DOHH2 (cell line): Measurements from ENCODE around the gene NSD2.

Experiments
- H3F3A ChIP-seq: fragments of 200-600 bp; sonication (generic), shearing (Covaris generic); 2 replicates; pipeline ENCODE4 v1.6.0; 2016; ENCODE audit warnings: antibody characterized with exemption, mild to moderate bottlenecking; ENCODE audit not compliant: control insufficient read depth, insufficient read depth
- H3K27ac ChIP-seq: fragments of 200-600 bp; sonication (generic); 2 replicates; pipeline ENCODE4 v1.5.1; 2014; ENCODE audit warnings: low read depth, mild to moderate bottlenecking, low read length, moderate library complexity
- H3K27me3 ChIP-seq: fragments of 200-600 bp; sonication (generic); 2 replicates; pipeline ENCODE4 v1.6.1; 2014; ENCODE audit warnings: mild to moderate bottlenecking, low read length, mixed read lengths; ENCODE audit not compliant: control insufficient read depth
- H3K36me3 ChIP-seq: fragments of 200-600 bp; sonication (generic); 2 replicates; pipeline ENCODE4 v1.6.1; 2014; ENCODE audit warnings: mild to moderate bottlenecking, low read length, moderate library complexity, mixed read lengths; ENCODE audit not compliant: control insufficient read depth
- H3K4me1 ChIP-seq: fragments of 200-600 bp; sonication (generic); 2 replicates; pipeline ENCODE4 v1.6.1; 2014; ENCODE audit warnings: mild to moderate bottlenecking, low read length, mixed read lengths; ENCODE audit not compliant: control insufficient read depth
- H3K4me2 ChIP-seq: fragments of 200-600 bp; sonication (generic); 2 replicates; pipeline ENCODE4 v1.6.0; 2014; ENCODE audit warnings: mild to moderate bottlenecking, low read length, moderate library complexity
- H3K4me3 ChIP-seq: fragments of 200-600 bp; sonication (generic); 2 replicates; pipeline ENCODE4 v1.5.1; 2014; ENCODE audit warnings: mild to moderate bottlenecking, low read length, mixed read lengths
- H3K79me2 ChIP-seq: fragments of 200-600 bp; sonication (generic); 2 replicates; pipeline ENCODE4 v1.6.1; 2014; ENCODE audit warnings: mild to moderate bottlenecking, low read length, mixed read lengths; ENCODE audit not compliant: control insufficient read depth
- H3K9me2 ChIP-seq: fragments of 200-600 bp; sonication (generic); replicated peaks from 2 replicates; pipeline ENCODE4 v1.6.1; 2014; ENCODE audit warnings: mild to moderate bottlenecking, low read length, mixed read lengths; ENCODE audit not compliant: control insufficient read depth
- H3K9me3 ChIP-seq: fragments of 200-600 bp; sonication (generic); 2 replicates; pipeline ENCODE4 v1.6.1; 2014; ENCODE audit warnings: antibody characterized with exemption, low read length, mixed read lengths; ENCODE audit not compliant: control insufficient read depth, insufficient read depth
- H4K20me1 ChIP-seq: fragments of 200-600 bp; sonication (generic); 2 replicates; pipeline ENCODE4 v1.6.0; 2014; ENCODE audit warnings: low read depth, mild to moderate bottlenecking, antibody characterized with exemption, low read length, moderate library complexity; ENCODE audit not compliant: control insufficient read depth, insufficient read depth
- CTCF ChIP-seq: fragments of 200-600 bp; sonication (generic); IDR thresholded peaks from one replicate; pipeline ENCODE4 v1.5.1; 2014; ENCODE audit warnings: antibody characterized with exemption, mild to moderate bottlenecking, low read depth, low read length; ENCODE audit not compliant: poor library complexity, severe bottlenecking
- EZH2phosphoT487 ChIP-seq: fragments of 200-600 bp; sonication (generic); IDR thresholded peaks from 2 replicates; pipeline ENCODE4 v1.6.1; 2017; ENCODE audit warnings: borderline replicate concordance, mild to moderate bottlenecking, antibody characterized with exemption, low read length, moderate library complexity, mixed read lengths

NSD2 gene

GRCh38 chr4:2006367-2006766 is 135.2 kb downstream of the NSD2 start:
- Histone ChIP-seq H3K4me1 (peaks cover 28% of the 10 kb centered on the region), H3K79me2 (peaks cover 74% of the 10 kb centered on the region), H3K27me3 (peaks cover 5% of the 10 kb centered on the region), H3F3A (peaks cover 7% of the 10 kb centered on the region), H3K4me3 (no peak overlapping the region), H3K9me2 (no peaks in the 10 kb centered on the region), H3K27ac (no peak overlapping the region), H3K4me2 (no peak overlapping the region), H4K20me1 (peaks cover 9% of the 10 kb centered on the region; the same call in 1 of the 2 replicates), H3K9me3 (no peaks in the 10 kb centered on the region), H3K36me3 (peaks cover 58% of the 10 kb centered on the region)
- TF ChIP-seq CTCF (no peak), EZH2phosphoT487 (no peak)

- Histone ChIP-seq H3K27me3 (peaks cover 8% of the 10 kb centered on the region), H3K4me3 (peak overlapping the region; percentile 93), H3K36me3 (peaks cover 55% of the 10 kb centered on the region), H3K27ac (no peak overlapping the region), H3K4me2 (peak overlapping the region; percentile 64), H3F3A (peaks cover 7% of the 10 kb centered on the region), H3K4me1 (peaks cover 28% of the 10 kb centered on the region), H4K20me1 (peaks cover 9% of the 10 kb centered on the region; the same call in 1 of the 2 replicates), H3K79me2 (peaks cover 67% of the 10 kb centered on the region), H3K9me2 (no peaks in the 10 kb centered on the region), H3K9me3 (no peaks in the 10 kb centered on the region)
- TF ChIP-seq EZH2phosphoT487: no peak
- no peak for TF ChIP-seq CTCF
Observed at GRCh38 chr4:2006956-2007653, 135.9 kb downstream of the NSD2 start.

- Histone ChIP-seq H3K4me2 (peak overlapping the region; percentile 64), H3K9me3 (no peaks in the 10 kb centered on the region), H3K4me3 (peak overlapping the region; percentile 93), H3K9me2 (no peaks in the 10 kb centered on the region), H3K4me1 (peaks cover 25% of the 10 kb centered on the region), H4K20me1 (peaks cover 9% of the 10 kb centered on the region; the same call in 1 of the 2 replicates), H3K36me3 (peaks cover 45% of the 10 kb centered on the region), H3F3A (peaks cover 7% of the 10 kb centered on the region), H3K27me3 (peaks cover 8% of the 10 kb centered on the region), H3K79me2 (peaks cover 58% of the 10 kb centered on the region), H3K27ac (no peak overlapping the region)
- no peak for TF ChIP-seq CTCF
- TF ChIP-seq EZH2phosphoT487: no peak
Observed at GRCh38 chr4:2007804-2008670, 136.8 kb downstream of the NSD2 start.
